ENCODE measurements around the gene LRRN3.

DNA sequence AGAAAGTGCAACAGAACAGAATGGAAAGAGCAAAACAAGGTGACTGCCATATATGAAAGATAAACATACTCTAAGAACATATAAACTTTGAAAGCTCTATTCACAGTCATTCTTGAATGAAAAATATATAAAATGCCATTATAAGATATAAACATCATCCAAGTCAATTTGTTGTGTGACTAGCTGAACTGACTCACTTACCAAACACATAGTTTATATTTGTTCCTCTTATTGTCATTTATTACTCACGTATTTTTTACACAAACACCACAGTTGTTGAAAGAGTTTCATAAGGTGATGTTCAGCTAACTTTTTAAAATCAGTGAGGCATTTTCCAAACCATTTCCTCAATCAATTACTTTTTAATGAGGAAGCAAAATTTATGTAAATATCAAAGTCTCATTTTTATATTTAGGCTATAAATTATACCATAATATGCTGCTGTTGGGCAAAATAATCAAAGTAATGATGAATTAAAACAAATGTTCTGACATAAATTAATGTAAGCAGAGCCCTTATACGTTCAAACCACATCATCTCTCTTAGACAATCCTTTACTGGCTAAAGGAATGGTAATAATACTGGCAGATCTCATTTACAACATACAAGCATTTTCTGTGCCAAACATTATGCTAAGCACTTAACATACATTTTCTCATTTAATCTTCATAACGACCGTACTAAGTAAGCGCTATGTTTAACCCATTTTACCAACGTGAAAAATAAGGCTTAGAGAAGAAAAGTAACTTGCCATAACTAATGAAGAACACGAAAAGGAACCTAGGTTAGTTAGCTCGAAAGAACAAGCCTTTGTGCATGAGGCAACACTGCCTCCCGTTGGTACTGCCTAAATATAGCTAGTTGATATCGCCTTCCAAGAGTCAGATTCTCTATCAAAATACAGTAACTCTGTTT lies 7.3 kb downstream of the LRRN3 start:
- TF ChIP-seq, protein P1, sequence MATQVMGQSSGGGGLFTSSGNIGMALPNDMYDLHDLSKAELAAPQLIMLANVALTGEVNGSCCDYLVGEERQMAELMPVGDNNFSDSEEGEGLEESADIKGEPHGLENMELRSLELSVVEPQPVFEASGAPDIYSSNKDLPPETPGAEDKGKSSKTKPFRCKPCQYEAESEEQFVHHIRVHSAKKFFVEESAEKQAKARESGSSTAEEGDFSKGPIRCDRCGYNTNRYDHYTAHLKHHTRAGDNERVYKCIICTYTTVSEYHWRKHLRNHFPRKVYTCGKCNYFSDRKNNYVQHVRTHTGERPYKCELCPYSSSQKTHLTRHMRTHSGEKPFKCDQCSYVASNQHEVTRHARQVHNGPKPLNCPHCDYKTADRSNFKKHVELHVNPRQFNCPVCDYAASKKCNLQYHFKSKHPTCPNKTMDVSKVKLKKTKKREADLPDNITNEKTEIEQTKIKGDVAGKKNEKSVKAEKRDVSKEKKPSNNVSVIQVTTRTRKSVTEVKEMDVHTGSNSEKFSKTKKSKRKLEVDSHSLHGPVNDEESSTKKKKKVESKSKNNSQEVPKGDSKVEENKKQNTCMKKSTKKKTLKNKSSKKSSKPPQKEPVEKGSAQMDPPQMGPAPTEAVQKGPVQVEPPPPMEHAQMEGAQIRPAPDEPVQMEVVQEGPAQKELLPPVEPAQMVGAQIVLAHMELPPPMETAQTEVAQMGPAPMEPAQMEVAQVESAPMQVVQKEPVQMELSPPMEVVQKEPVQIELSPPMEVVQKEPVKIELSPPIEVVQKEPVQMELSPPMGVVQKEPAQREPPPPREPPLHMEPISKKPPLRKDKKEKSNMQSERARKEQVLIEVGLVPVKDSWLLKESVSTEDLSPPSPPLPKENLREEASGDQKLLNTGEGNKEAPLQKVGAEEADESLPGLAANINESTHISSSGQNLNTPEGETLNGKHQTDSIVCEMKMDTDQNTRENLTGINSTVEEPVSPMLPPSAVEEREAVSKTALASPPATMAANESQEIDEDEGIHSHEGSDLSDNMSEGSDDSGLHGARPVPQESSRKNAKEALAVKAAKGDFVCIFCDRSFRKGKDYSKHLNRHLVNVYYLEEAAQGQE (IDR thresholded peaks at IDR 0.05; ENCODE audit: insufficient read depth in 1 of 2, low read depth in 2 of 2, low read length in 2 of 2): no peak
- TF ChIP-seq POLR2AphosphoS5 (IDR thresholded peaks at IDR 0.05; ENCODE audit: low read depth, low read length) (no peak), SIN3A (IDR thresholded peaks at IDR 0.05; ENCODE audit: borderline replicate concordance, insufficient read depth, low read length) (no peak), TAF1 (IDR thresholded peaks at IDR 0.05; ENCODE audit: borderline replicate concordance, insufficient read depth, low read length) (no peak), FOXP2 (optimal IDR thresholded peaks at IDR 0.05; ENCODE audit: borderline replicate concordance, extremely low read depth, extremely low read length, insufficient read depth) (no peak)
